CD14-positive monocyte (primary cell): ENCODE results near the gene PPFIA3. TPM values are rescaled to one million over a fixed set of nuclear protein-coding genes. Genes with fewer than 3 reads are reported as not detected.
A peak's percentile ranks its signal among the peaks of the same experiment; 100 is the strongest.

Source experiments
- DNase-seq, 3 donors: peaks; one replicate each; pipeline ENCODE4 v3.0.0-alpha.2; 2011 to 2022
- H2AFZ ChIP-seq: 2 replicates; pipeline ENCODE4 v1.6.0; 2012; ENCODE audit warnings: mild to moderate bottlenecking, low read depth, low read length, inconsistent platforms; ENCODE audit not compliant: insufficient read depth, poor library complexity, severe bottlenecking
- H3K27ac ChIP-seq, 2 donors: 1 replicate in 1 of 2; 2 replicates in 1 of 2; pipeline ENCODE4 v1.5.1; 2012 to 2013; ENCODE audit warnings: low read length in 2 of 2, control low read depth in 1 of 2, inconsistent platforms in 1 of 2, low read depth in 1 of 2, mild to moderate bottlenecking in 1 of 2
- H3K27me3 ChIP-seq, 2 donors: one replicate each; pipeline versions ENCODE4 v1.6.0 to v1.6.1; 2011 to 2013; ENCODE audit warnings: low read length in 2 of 2; ENCODE audit not compliant: control insufficient read depth in 2 of 2, insufficient read depth in 2 of 2
- H3K36me3 ChIP-seq, 2 donors: replicated peaks in 1 of 2; 1 replicate in 1 of 2; 2 replicates in 1 of 2; pipeline versions ENCODE4 v1.5.1 to v1.6.1; 2012 to 2013; ENCODE audit warnings: low read length in 2 of 2, control low read depth in 1 of 2, inconsistent platforms in 1 of 2, mild to moderate bottlenecking in 1 of 2; ENCODE audit not compliant: insufficient read depth in 2 of 2, control insufficient read depth in 1 of 2
- H3K4me1 ChIP-seq, 2 donors: 1 replicate in 1 of 2; 2 replicates in 1 of 2; pipeline versions ENCODE4 v1.5.1 to v1.6.1; 2012 to 2013; ENCODE audit warnings: low read length in 2 of 2, control low read depth in 1 of 2, inconsistent platforms in 1 of 2, mild to moderate bottlenecking in 1 of 2, moderate library complexity in 1 of 2; ENCODE audit not compliant: insufficient read depth in 2 of 2, control insufficient read depth in 1 of 2
- H3K4me2 ChIP-seq: replicated peaks from 2 replicates; pipeline ENCODE3; 2012; ENCODE audit warnings: low read length, moderate library complexity, mild to moderate bottlenecking; ENCODE audit not compliant: poor library complexity, severe bottlenecking; ENCODE audit errors: extremely low read depth
- H3K4me3 ChIP-seq, 3 experiments: fragments of 200-600 bp in 1 of 3; sonication (generic) in 1 of 3; replicated peaks in 1 of 3; 1 replicate in 2 of 3; 2 replicates in 1 of 3; pipeline ENCODE4 v1.5.1; 2011 to 2013; ENCODE audit warnings: low read length in 3 of 3, mild to moderate bottlenecking in 3 of 3, control low read depth in 2 of 3, low read depth in 2 of 3, inconsistent platforms in 1 of 3, moderate library complexity in 1 of 3
- H3K79me2 ChIP-seq: 2 replicates; pipeline ENCODE4 v1.6.0; 2012; ENCODE audit warnings: mild to moderate bottlenecking, control low read depth, inconsistent platforms, low read length, moderate library complexity; ENCODE audit not compliant: insufficient read depth
- H3K9ac ChIP-seq: 2 replicates; pipeline ENCODE4 v1.6.0; 2017; ENCODE audit warnings: low read length, mild to moderate bottlenecking; ENCODE audit not compliant: insufficient read depth, poor library complexity, severe bottlenecking
- H3K9me3 ChIP-seq, 2 donors: replicated peaks in 1 of 2; 1 replicate in 1 of 2; 2 replicates in 1 of 2; pipeline versions ENCODE4 v1.5.1 to v1.6.1; 2012 to 2013; ENCODE audit warnings: low read length in 2 of 2, control low read depth in 1 of 2; ENCODE audit not compliant: control insufficient read depth in 1 of 2, insufficient read depth in 1 of 2
- H4K20me1 ChIP-seq: 2 replicates; pipeline ENCODE4 v1.6.0; 2012; ENCODE audit warnings: mild to moderate bottlenecking, low read length, control low read depth, moderate library complexity; ENCODE audit not compliant: insufficient read depth
- H3K27ac Mint-ChIP-seq, 7 donors: one replicate each; pipeline ENCODE4 v1.8.0; 2020; ENCODE audit warnings: mild to moderate bottlenecking in 7 of 7, mixed read lengths in 7 of 7, moderate library complexity in 6 of 7, inconsistent platforms in 2 of 7
- H3K27me3 Mint-ChIP-seq, 3 donors: one replicate each; pipeline ENCODE4 v1.8.0; 2021 to 2022; ENCODE audit warnings: low read depth in 3 of 3, mild to moderate bottlenecking in 3 of 3, mixed read lengths in 3 of 3, moderate library complexity in 3 of 3, inconsistent platforms in 1 of 3
- H3K36me3 Mint-ChIP-seq, 2 donors: one replicate each; pipeline ENCODE4 v1.8.0; 2020; ENCODE audit warnings: mixed read lengths in 2 of 2, inconsistent platforms in 1 of 2, mild to moderate bottlenecking in 1 of 2
- H3K4me1 Mint-ChIP-seq: one replicate; pipeline ENCODE4 v1.8.0; 2020; ENCODE audit warnings: mild to moderate bottlenecking, mixed read lengths
- H3K4me3 Mint-ChIP-seq, 2 donors: one replicate each; pipeline ENCODE4 v1.8.0; 2020; ENCODE audit warnings: mild to moderate bottlenecking in 2 of 2, mixed read lengths in 2 of 2, moderate library complexity in 1 of 2
- H3K9me3 Mint-ChIP-seq, 7 donors: one replicate each; pipeline ENCODE4 v1.8.0; 2020 to 2022; ENCODE audit warnings: mixed read lengths in 7 of 7, mild to moderate bottlenecking in 6 of 7, moderate library complexity in 6 of 7, inconsistent platforms in 2 of 7
- CTCF ChIP-seq: fragments of 200-600 bp; IDR thresholded peaks from one replicate; pipeline ENCODE4 v1.8.0; 2022; ENCODE audit warnings: antibody characterized with exemption, mild to moderate bottlenecking
- WGBS: methylation state at CpG from one replicate; pipeline ENCODE4 v1.1.5; 2013; ENCODE audit warnings: missing lambda C conversion rate; ENCODE audit not compliant: insufficient coverage; 5-methylcytosine and 5-hydroxymethylcytosine counted together
- intact Hi-C, 2 donors: fragments of 100-400 bp; cut with micrococcal nuclease; formaldehyde crosslinking; loops; one replicate each; pipeline versions ENCODE4 v1.15.0 to v1.15.1; 2023
- polyA plus RNA-seq, 3 donors: library from polyadenylated mRNA; depleted of rRNA in 1 of 3; unstranded in 2 of 3; stranded (reverse) in 1 of 3; fragments of 300-500 nt in 2 of 3; fragments of >200 nt in 1 of 3; fragmentation: Illumina TruSeq in 2 of 3; gene quantifications; 1 replicate in 2 of 3; 2 replicates in 1 of 3; pipeline ENCODE4 v1.2.3, GENCODE V29; 2012 to 2021

PPFIA3 gene
- polyA plus RNA-seq, 3 donors: 0.43 TPM; not detected in 2

GRCh38 chr19:49109051-49109450 is 10.3 kb upstream of the PPFIA3 start:
- H4K20me1 ChIP-seq: peaks cover 52% of the 10 kb centered on the region
- Mint-ChIP-seq H3K27me3 (peaks cover 5 to 10% (median 8%) of the 10 kb centered on the region in 3 donors), H3K9me3 (no peaks in the 10 kb centered on the region), H3K4me1 (peaks cover 9% of the 10 kb centered on the region), H3K36me3 (peaks cover 47 to 53% of the 10 kb centered on the region in 2 donors), H3K27ac (peak overlapping the region in 1 of 7 donors; percentile 13), H3K4me3 (no peak overlapping the region)
- no peaks in the 10 kb centered on the region for H3K27me3 ChIP-seq
- H3K4me1 ChIP-seq: peaks cover 6 to 8% of the 10 kb centered on the region in 2 donors
- H3K27ac ChIP-seq: no peak overlapping the region
- peaks cover 44 to 55% of the 10 kb centered on the region in 2 donors for H3K36me3 ChIP-seq
- H3K4me2 ChIP-seq: no peak overlapping the region
- H3K9me3 ChIP-seq: no peaks in the 10 kb centered on the region
- no peak for DNase-seq
- H3K4me3 ChIP-seq: no peak overlapping the region
- H2AFZ ChIP-seq: no peak overlapping the region
- H3K9ac ChIP-seq: no peak overlapping the region
- no peak for TF ChIP-seq CTCF
- H3K79me2 ChIP-seq: no peaks in the 10 kb centered on the region
- 88% methylated on average over 5 of the region's 5 CpGs for WGBS
- intact Hi-C loops: no loop called here

- Histone ChIP-seq H3K79me2 (no peaks in the 10 kb centered on the region), H3K9me3 (no peaks in the 10 kb centered on the region), H3K4me2 (no peak overlapping the region), H3K4me1 (peaks cover 10% of the 10 kb centered on the region in 2 donors), H3K36me3 (peaks cover 37 to 48% of the 10 kb centered on the region in 2 donors), H2AFZ (no peak overlapping the region), H4K20me1 (peaks cover 46% of the 10 kb centered on the region), H3K27me3 (no peaks in the 10 kb centered on the region), H3K27ac (no peak overlapping the region), H3K9ac (no peak overlapping the region), H3K4me3 (no peak overlapping the region)
- Mint-ChIP-seq H3K4me1 (peaks cover 9% of the 10 kb centered on the region), H3K27ac (no peak overlapping the region), H3K36me3 (peaks cover 41 to 46% of the 10 kb centered on the region in 2 donors), H3K27me3 (peaks cover 5 to 10% (median 8%) of the 10 kb centered on the region in 3 donors), H3K9me3 (no peaks in the 10 kb centered on the region), H3K4me3 (no peak overlapping the region)
- DNase-seq: no peak
- intact Hi-C loops: loop anchor here in 1 of 2 donors (5.0 kb wide), 1 partner anchor 38 kb away; no protein-coding TSS in a partner anchor
- 85% methylated on average over 3 of the region's 8 CpGs for WGBS
- TF ChIP-seq CTCF: no peak
Observed at GRCh38 chr19:49109569-49110233, 9.6 kb upstream of the PPFIA3 start.
